Colonic mucosa (tissue), 4 donors: ENCODE data around the gene PLPP4. TPM values are rescaled to one million over a fixed set of nuclear protein-coding genes. Genes with fewer than 3 reads are reported as not detected.

Experiments
- DNase-seq: peaks from one replicate; pipeline ENCODE4 v3.0.0-alpha.2; 2020
- H3K27ac ChIP-seq: fragments of 200-600 bp; one replicate; pipeline ENCODE4 v1.8.0; 2021
- H3K27me3 ChIP-seq: fragments of 200-600 bp; one replicate; pipeline ENCODE4 v1.8.0; 2021
- H3K36me3 ChIP-seq: fragments of 200-600 bp; one replicate; pipeline ENCODE4 v1.8.0; 2021
- H3K4me1 ChIP-seq: fragments of 200-600 bp; one replicate; pipeline ENCODE4 v1.8.0; 2021; ENCODE audit warnings: mild to moderate bottlenecking
- H3K4me3 ChIP-seq: fragments of 200-600 bp; one replicate; pipeline ENCODE4 v1.8.0; 2021
- H3K9ac ChIP-seq, 2 donors: one replicate each; pipeline ENCODE4 v1.7.0; 2013; ENCODE audit warnings: control low read depth in 2 of 2, low read depth in 2 of 2, low read length in 2 of 2
- H3K9me3 ChIP-seq: fragments of 200-600 bp; one replicate; pipeline ENCODE4 v1.8.0; 2021
- CTCF ChIP-seq: fragments of 200-600 bp; IDR thresholded peaks from one replicate; pipeline ENCODE4 v1.8.0; 2022; ENCODE audit warnings: antibody characterized with exemption, mild to moderate bottlenecking
- intact Hi-C: fragments of 100-400 bp; cut with DNase I; formaldehyde crosslinking; loops from one replicate; pipeline ENCODE4 v1.14.1; 2022
- total RNA-seq, 2 donors: library from RNA; stranded (reverse); fragmentation: NEBNext Ultra II Directional in 1 of 2; extraction: Animal tissue kit (Norgen Biotek cat#: 25700) in 1 of 2; gene quantifications; one replicate each; pipeline ENCODE4 v1.2.1, GENCODE V29; 2021
- donor health status: healthy.
- donor health status: DM: no; HTN: no; CAD: no.
- donor health status: DM: no; HTN: no; CAD: no.

PLPP4 gene
- total RNA-seq, 2 donors from 2014 or later = 0.61 TPM; not detected in 1

- Histone ChIP-seq H3K4me3 (no peak overlapping the region), H3K9me3 (no peaks in the 10 kb centered on the region), H3K36me3 (no peaks in the 10 kb centered on the region), H3K9ac (no peak overlapping the region), H3K4me1 (no peaks in the 10 kb centered on the region), H3K27ac (no peak overlapping the region), H3K27me3 (peaks cover 28% of the 10 kb centered on the region)
- TF ChIP-seq CTCF = no peak
- intact Hi-C loops = no loop called here
- no peak for DNase-seq
These were observed 2.0 kb upstream of the PLPP4 start for GRCh38 chr10:120455004-120455403.

GRCh38 chr10:120455606-120456005 lies 1.4 kb upstream of the PLPP4 start:
- intact Hi-C loops = no loop called here
- Histone ChIP-seq H3K9ac (no peak overlapping the region), H3K4me1 (no peaks in the 10 kb centered on the region), H3K36me3 (no peaks in the 10 kb centered on the region), H3K4me3 (no peak overlapping the region), H3K27me3 (peaks cover 28% of the 10 kb centered on the region), H3K27ac (no peak overlapping the region), H3K9me3 (no peaks in the 10 kb centered on the region)
- no peak for TF ChIP-seq CTCF
- DNase-seq = no peak

GRCh38 chr10:120456143-120456625 lies 843 bp upstream of the PLPP4 start:
- Histone ChIP-seq H3K36me3 (no peaks in the 10 kb centered on the region), H3K4me1 (no peaks in the 10 kb centered on the region), H3K27me3 (peaks cover 28% of the 10 kb centered on the region), H3K9me3 (no peaks in the 10 kb centered on the region), H3K4me3 (peak overlapping the region; percentile 13), H3K9ac (no peak overlapping the region), H3K27ac (no peak overlapping the region)
- intact Hi-C loops = no loop called here
- no peak for TF ChIP-seq CTCF
- no peak for DNase-seq

- Histone ChIP-seq H3K27ac (no peak overlapping the region), H3K36me3 (no peaks in the 10 kb centered on the region), H3K9me3 (no peaks in the 10 kb centered on the region), H3K27me3 (peaks cover 28% of the 10 kb centered on the region), H3K4me3 (peak overlapping the region; percentile 13), H3K9ac (no peak overlapping the region), H3K4me1 (no peaks in the 10 kb centered on the region)
- TF ChIP-seq CTCF = no peak
- no peak for DNase-seq
- intact Hi-C loops = no loop called here
These were observed 575 bp downstream of the PLPP4 start for GRCh38 chr10:120457431-120458172.

- Histone ChIP-seq H3K9me3 (no peaks in the 10 kb centered on the region), H3K9ac (no peak overlapping the region), H3K36me3 (no peaks in the 10 kb centered on the region), H3K4me1 (no peaks in the 10 kb centered on the region), H3K27ac (no peak overlapping the region), H3K27me3 (peaks cover 28% of the 10 kb centered on the region), H3K4me3 (no peak overlapping the region)
- intact Hi-C loops = no loop called here
- no peak for TF ChIP-seq CTCF
- no peak for DNase-seq
These were observed 1.4 kb downstream of the PLPP4 start for GRCh38 chr10:120458432-120458831.
